Gastroesophageal sphincter (tissue), 3 donors: ENCODE results near the gene TBL1XR1.
"Not testable (repeated sequence)": the region's sequence is repeated elsewhere in the genome, so short reads cannot be mapped to it uniquely, and the experiment has no call there.

ENCODE experiments used
- CTCF ChIP-seq, 4 experiments: fragments of 200-600 bp in 2 of 4; fragments of 450-650 bp in 2 of 4; sonication (generic) in 1 of 4; IDR thresholded peaks; one replicate each; pipeline ENCODE4 v1.5.1; 2017 to 2019; ENCODE audit warnings: antibody characterized with exemption in 4 of 4, mild to moderate bottlenecking in 2 of 4, moderate library complexity in 2 of 4
- EP300 ChIP-seq: sonication (generic); formaldehyde crosslinking; IDR thresholded peaks from one replicate; pipeline ENCODE4 v1.6.1; 2017; ENCODE audit warnings: antibody characterized with exemption, mild to moderate bottlenecking

GRCh38 chr3:177139220-177139619 lies 58.1 kb downstream of the TBL1XR1 start:
- TF ChIP-seq CTCF (IDR thresholded peaks at IDR 0.05); EP300: not testable (repeated sequence)
